ENCODE results near the gene NRL. TPM values are rescaled to one million over a fixed set of nuclear protein-coding genes. Genes with fewer than 3 reads are reported as not detected.

NRL gene
- total and polyA plus RNA-seq, 9 of the 15 experiments (the other 6 are each of a cell fraction or from before 2014, with no cell fraction given), result 0.07 to 2.7 (median 1.4) TPM; not detected in 1

DNA sequence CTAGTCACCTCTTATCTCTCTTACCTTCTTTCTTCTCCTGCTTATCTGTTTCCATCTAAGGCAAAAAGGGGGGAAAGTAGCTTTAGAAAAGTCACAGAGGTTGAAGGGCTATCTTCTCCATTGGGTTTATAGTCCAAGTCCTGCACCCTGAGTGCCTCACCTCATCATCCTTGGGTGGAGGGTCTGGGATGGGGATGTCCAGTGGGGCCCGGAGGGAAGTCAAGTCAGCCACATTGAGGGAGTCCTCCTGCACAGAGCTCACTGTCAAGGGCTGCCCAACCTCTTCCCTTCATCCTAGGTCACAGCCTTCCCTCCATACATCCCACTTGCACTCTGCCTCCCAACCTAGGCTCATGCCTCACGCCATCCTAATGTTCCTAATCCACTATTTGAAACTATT lies 30.5 kb upstream of the NRL start (continued):
- TF ChIP-seq, protein P1, sequence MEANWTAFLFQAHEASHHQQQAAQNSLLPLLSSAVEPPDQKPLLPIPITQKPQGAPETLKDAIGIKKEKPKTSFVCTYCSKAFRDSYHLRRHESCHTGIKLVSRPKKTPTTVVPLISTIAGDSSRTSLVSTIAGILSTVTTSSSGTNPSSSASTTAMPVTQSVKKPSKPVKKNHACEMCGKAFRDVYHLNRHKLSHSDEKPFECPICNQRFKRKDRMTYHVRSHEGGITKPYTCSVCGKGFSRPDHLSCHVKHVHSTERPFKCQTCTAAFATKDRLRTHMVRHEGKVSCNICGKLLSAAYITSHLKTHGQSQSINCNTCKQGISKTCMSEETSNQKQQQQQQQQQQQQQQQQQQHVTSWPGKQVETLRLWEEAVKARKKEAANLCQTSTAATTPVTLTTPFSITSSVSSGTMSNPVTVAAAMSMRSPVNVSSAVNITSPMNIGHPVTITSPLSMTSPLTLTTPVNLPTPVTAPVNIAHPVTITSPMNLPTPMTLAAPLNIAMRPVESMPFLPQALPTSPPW (CRISPR knock-in tag; IDR thresholded peaks at IDR 0.05), result no peak
- TF ChIP-seq FOS (IDR thresholded peaks at IDR 0.05; ENCODE audit: extremely low read depth, insufficient read length) (no peak), CAMTA2 (CRISPR knock-in tag; conservative IDR thresholded peaks at IDR 0.05) (no peak), NCOA2 (IDR thresholded peaks at IDR 0.05; ENCODE audit: partially characterized antibody in 2 of 2) (no peak), PHF20 (IDR thresholded peaks at IDR 0.05; ENCODE audit: partially characterized antibody) (no peak), ZNF354B (CRISPR knock-in tag; IDR thresholded peaks at IDR 0.05) (no peak), KAT2B (IDR thresholded peaks at IDR 0.05; ENCODE audit: low read depth, low read length) (no peak), NR1H2 (CRISPR knock-in tag; IDR thresholded peaks at IDR 0.05) (no peak), CUX1 (CRISPR knock-in tag; IDR thresholded peaks at IDR 0.05) (no peak), XRCC4 (IDR thresholded peaks at IDR 0.05; ENCODE audit: extremely low read depth, insufficient read depth, insufficient read length) (no peak)
- TF ChIP-seq, protein P2, sequence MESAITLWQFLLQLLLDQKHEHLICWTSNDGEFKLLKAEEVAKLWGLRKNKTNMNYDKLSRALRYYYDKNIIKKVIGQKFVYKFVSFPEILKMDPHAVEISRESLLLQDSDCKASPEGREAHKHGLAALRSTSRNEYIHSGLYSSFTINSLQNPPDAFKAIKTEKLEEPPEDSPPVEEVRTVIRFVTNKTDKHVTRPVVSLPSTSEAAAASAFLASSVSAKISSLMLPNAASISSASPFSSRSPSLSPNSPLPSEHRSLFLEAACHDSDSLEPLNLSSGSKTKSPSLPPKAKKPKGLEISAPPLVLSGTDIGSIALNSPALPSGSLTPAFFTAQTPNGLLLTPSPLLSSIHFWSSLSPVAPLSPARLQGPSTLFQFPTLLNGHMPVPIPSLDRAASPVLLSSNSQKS (CRISPR knock-in tag; IDR thresholded peaks at IDR 0.05), result no peak
